SK-N-MC (cell line): ENCODE measurements around the gene TUBB4B.

Experiments
- DNase-seq: peaks from one replicate; pipeline ENCODE4 v3.0.0-alpha.2; 2011; ENCODE audit warnings: low read depth, low spot score
- H3K27ac ChIP-seq: fragments of 200-600 bp; sonication (generic); 2 replicates; pipeline ENCODE4 v1.5.1; 2016; ENCODE audit warnings: mixed run types
- H3K36me3 ChIP-seq: fragments of 200-600 bp; sonication (generic); 2 replicates; pipeline ENCODE4 v1.6.1; 2017; ENCODE audit warnings: antibody characterized with exemption, low read length, mixed read lengths; ENCODE audit not compliant: insufficient read depth
- H3K4me3 ChIP-seq: fragments of 200-600 bp; sonication (generic); 2 replicates; pipeline ENCODE4 v1.5.1; 2016
- H3K9ac ChIP-seq: fragments of 200-600 bp; sonication (generic); 2 replicates; pipeline ENCODE4 v1.8.0; 2017; ENCODE audit warnings: mixed run types, mixed read lengths; ENCODE audit not compliant: insufficient read length
- H3K9me3 ChIP-seq: fragments of 200-600 bp; sonication (generic); 2 replicates; pipeline ENCODE4 v1.6.1; 2017; ENCODE audit warnings: low read depth, mild to moderate bottlenecking, antibody characterized with exemption, low read length, moderate library complexity, mixed read lengths
- EZH2 ChIP-seq: fragments of 200-600 bp; sonication (generic); IDR thresholded peaks from one replicate; pipeline ENCODE4 v1.6.1; 2017; ENCODE audit warnings: antibody characterized with exemption
- FOXP2 ChIP-seq: optimal IDR thresholded peaks from 2 replicates; pipeline ENCODE3; 2011; ENCODE audit warnings: mild to moderate bottlenecking, moderate library complexity; ENCODE audit not compliant: insufficient read depth; ENCODE audit errors: extremely low read length, control extremely low read depth
- POLR2AphosphoS5 ChIP-seq: IDR thresholded peaks from 2 replicates; pipeline ENCODE4 v1.6.1; 2012; ENCODE audit warnings: mild to moderate bottlenecking, low read depth, low read length, borderline replicate concordance

The TUBB4B gene

GRCh38 chr9:137275588-137276472 is 34.7 kb downstream of the TUBB4B start:
- H3K4me3 ChIP-seq, result no peak overlapping the region
- peak overlapping the region; percentile 82 for H3K27ac ChIP-seq
- no peak for DNase-seq

GRCh38 chr9:137276473-137277328 is 35.6 kb downstream of the TUBB4B start:
- H3K27ac ChIP-seq, result peak overlapping the region; percentile 82
- TF ChIP-seq FOXP2 (no peak), EZH2 (no peak), POLR2AphosphoS5 (no peak; the same call in 1 of the 2 replicates)
- DNase-seq, result no peak
- peak overlapping the region; percentile 24 for H3K4me3 ChIP-seq
- no peaks in the 10 kb centered on the region; the same call in 1 of the 2 replicates for H3K36me3 ChIP-seq
- no peaks in the 10 kb centered on the region for H3K9me3 ChIP-seq
- peak overlapping the region; percentile 73 for H3K9ac ChIP-seq

More at GRCh38 chr9:137275588-137276472, 34.7 kb downstream of the TUBB4B start:
- TF ChIP-seq FOXP2 (no peak), EZH2 (no peak), POLR2AphosphoS5 (no peak)
- H3K9me3 ChIP-seq, result no peaks in the 10 kb centered on the region
- no peaks in the 10 kb centered on the region; the same call in 1 of the 2 replicates for H3K36me3 ChIP-seq
- H3K9ac ChIP-seq, result no peak overlapping the region

- H3K4me3 ChIP-seq, result peak within 1 kb of the TSS; percentile 24
- no peak for DNase-seq
- no peaks in the 10 kb centered on the region; the same call in 1 of the 2 replicates for H3K36me3 ChIP-seq
- H3K9me3 ChIP-seq, result no peaks in the 10 kb centered on the region
- H3K27ac ChIP-seq, result peak within 1 kb of the TSS; percentile 82
- TF ChIP-seq EZH2, result no peak
- no peak for TF ChIP-seq POLR2AphosphoS5
- TF ChIP-seq FOXP2, result no peak
- H3K9ac ChIP-seq, result peak within 1 kb of the TSS; percentile 73
These were observed 36.4 kb downstream of the TUBB4B start, which contains the start of gene TOR4A for GRCh38 chr9:137277329-137278041. TSS of gene TOR4A (plus strand) at chr9:137277726. CDS start at chr9:137278690, 964 bp downstream.

- DNase-seq, result no peak
- H3K9me3 ChIP-seq, result no peaks in the 10 kb centered on the region
- no peak overlapping the region for H3K9ac ChIP-seq
- H3K4me3 ChIP-seq, result no peak overlapping the region
- peak overlapping the region; percentile 82; the same call in 1 of the 2 replicates for H3K27ac ChIP-seq
- no peaks in the 10 kb centered on the region; the same call in 1 of the 2 replicates for H3K36me3 ChIP-seq
- no peak for TF ChIP-seq POLR2AphosphoS5
- no peak for TF ChIP-seq FOXP2
- TF ChIP-seq EZH2, result no peak
These were observed 37.1 kb downstream of the TUBB4B start for GRCh38 chr9:137278061-137278701.

GRCh38 chr9:137278721-137279711 is 37.9 kb downstream of the TUBB4B start:
- DNase-seq, result no peak
- Histone ChIP-seq H3K4me3 (no peak overlapping the region), H3K27ac (no peak overlapping the region), H3K9me3 (no peaks in the 10 kb centered on the region), H3K9ac (no peak overlapping the region), H3K36me3 (no peaks in the 10 kb centered on the region)
- no peak for TF ChIP-seq FOXP2
- TF ChIP-seq POLR2AphosphoS5, result no peak
- no peak for TF ChIP-seq EZH2

GRCh38 chr9:137279741-137280473 is 38.8 kb downstream of the TUBB4B start:
- H3K36me3 ChIP-seq, result no peaks in the 10 kb centered on the region
- no peak overlapping the region for H3K9ac ChIP-seq
- no peaks in the 10 kb centered on the region for H3K9me3 ChIP-seq
- no peak overlapping the region for H3K4me3 ChIP-seq
- TF ChIP-seq EZH2 (no peak), POLR2AphosphoS5 (no peak), FOXP2 (no peak)
- H3K27ac ChIP-seq, result no peak overlapping the region
- DNase-seq, result no peak
